H1 (cell line): ENCODE data around the gene DERL3. TPM values are rescaled to one million over a fixed set of nuclear protein-coding genes. Genes with fewer than 3 reads are reported as not detected.

ENCODE experiments used
- ASH2L ChIP-seq: fragments of 200-600, 300-600 bp; sonication (generic); IDR thresholded peaks from one replicate; pipeline ENCODE4 v1.7.1; 2017; ENCODE audit warnings: low read length
- BACH1 ChIP-seq: IDR thresholded peaks from 2 replicates; pipeline ENCODE4 v1.6.1; 2012; ENCODE audit warnings: low read length, improper control_type of control experiment
- CBX5 ChIP-seq: fragments of 300-800, 300-1000 bp; sonication (generic); IDR thresholded peaks from 2 replicates; pipeline ENCODE4 v1.7.1; 2016; ENCODE audit warnings: antibody characterized with exemption, low read length, low read depth
- E2F6 ChIP-seq: IDR thresholded peaks from 2 replicates; pipeline ENCODE4 v1.6.1; 2012; ENCODE audit warnings: inconsistent platforms
- EGR1 ChIP-seq: IDR thresholded peaks from 2 replicates; pipeline ENCODE4 v1.6.1; 2011; ENCODE audit warnings: low read depth, low read length, borderline replicate concordance
- HDAC2 ChIP-seq, 2 experiments: fragments of 300-600 bp in 1 of 2; sonication (generic) in 1 of 2; IDR thresholded peaks; 2 replicates each; pipeline ENCODE4 v1.6.1; 2011 to 2012; ENCODE audit warnings: low read depth in 2 of 2, low read length in 2 of 2, mild to moderate bottlenecking in 2 of 2, moderate library complexity in 2 of 2, borderline replicate concordance in 1 of 2, inconsistent platforms in 1 of 2
- HDAC6 ChIP-seq: IDR thresholded peaks from one replicate; pipeline ENCODE4 v1.7.1; 2012; ENCODE audit warnings: low read depth, mild to moderate bottlenecking, inconsistent platforms, low read length, moderate library complexity
- KDM1A ChIP-seq: fragments of 200-600, 300-600 bp; sonication (generic); IDR thresholded peaks from 2 replicates; pipeline ENCODE4 v1.7.1; 2016; ENCODE audit warnings: mild to moderate bottlenecking, low read length, borderline replicate concordance
- KDM4A ChIP-seq: IDR thresholded peaks from one replicate; pipeline ENCODE4 v1.7.1; 2012; ENCODE audit warnings: low read depth, mild to moderate bottlenecking, moderate library complexity, low read length, inconsistent platforms; ENCODE audit not compliant: severe bottlenecking
- MAX ChIP-seq: IDR thresholded peaks from 2 replicates; pipeline ENCODE4 v1.6.1; 2012; ENCODE audit warnings: inconsistent platforms
- NANOG ChIP-seq: IDR thresholded peaks from 2 replicates; pipeline ENCODE4 v1.6.1; 2011; ENCODE audit warnings: low read length, low read depth, mild to moderate bottlenecking, inconsistent platforms; ENCODE audit not compliant: insufficient read depth, poor library complexity, severe bottlenecking
- PHF8 ChIP-seq: fragments of 200-600 bp; sonication (generic); conservative IDR thresholded peaks from 2 replicates; pipeline ENCODE4 v1.7.1; 2012; ENCODE audit warnings: low read depth, mild to moderate bottlenecking, inconsistent platforms, low read length, moderate library complexity
- POU5F1 ChIP-seq: IDR thresholded peaks from 2 replicates; pipeline ENCODE4 v1.6.1; 2011; ENCODE audit warnings: low read depth, mild to moderate bottlenecking, low read length, moderate library complexity
- RFX5 ChIP-seq: IDR thresholded peaks from 2 replicates; pipeline ENCODE4 v1.6.1; 2011; ENCODE audit warnings: low read depth, low read length, improper control_type of control experiment, borderline replicate concordance
- RNF2 ChIP-seq: fragments of 200-900, 300-1000 bp; sonication (generic); IDR thresholded peaks from 2 replicates; pipeline ENCODE4 v1.7.1; 2016; ENCODE audit warnings: borderline replicate concordance, low read depth, mild to moderate bottlenecking, antibody characterized with exemption, low read length; ENCODE audit not compliant: poor library complexity, severe bottlenecking; ENCODE audit errors: missing control alignments
- SIN3A ChIP-seq, 2 experiments: IDR thresholded peaks in 1 of 2; conservative IDR thresholded peaks in 1 of 2; 2 replicates each; pipeline ENCODE4 v1.6.1; 2011 to 2012; ENCODE audit warnings: low read length in 2 of 2, improper control_type of control experiment in 1 of 2, low read depth in 1 of 2, mild to moderate bottlenecking in 1 of 2
- SUZ12 ChIP-seq: fragments of 200-600 bp; sonication (generic); IDR thresholded peaks from 2 replicates; pipeline ENCODE4 v1.6.1; 2012; ENCODE audit warnings: mild to moderate bottlenecking, inconsistent platforms, low read length, moderate library complexity, mixed read lengths
- TBP ChIP-seq: IDR thresholded peaks from 2 replicates; pipeline ENCODE4 v1.6.1; 2011; ENCODE audit warnings: low read depth, low read length, improper control_type of control experiment
- TCF12 ChIP-seq: IDR thresholded peaks from 2 replicates; pipeline ENCODE4 v1.6.1; 2011; ENCODE audit warnings: low read depth, mild to moderate bottlenecking, low read length
- TEAD4 ChIP-seq: IDR thresholded peaks from 2 replicates; pipeline ENCODE4 v1.6.1; 2012; ENCODE audit warnings: low read depth, low read length, inconsistent platforms, mixed read lengths
- YY1 ChIP-seq: IDR thresholded peaks from 2 replicates; pipeline ENCODE4 v1.6.1; 2011; ENCODE audit warnings: low read depth, mild to moderate bottlenecking, low read length
- ZNF274 ChIP-seq: IDR thresholded peaks from 2 replicates; pipeline ENCODE4 v1.7.0; 2012; ENCODE audit warnings: low read length, borderline replicate concordance; ENCODE audit errors: extremely low read depth
- polyA plus RNA-seq, 7 experiments: library from polyadenylated mRNA; depleted of rRNA in 3 of 7; stranded (reverse) in 5 of 7; unstranded in 2 of 7; fragments of >200 nt in 5 of 7; fragments of 200-250 nt in 2 of 7; gene quantifications; 1 replicate in 5 of 7; 2 replicates in 1 of 7; 4 replicates in 1 of 7; pipeline versions ENCODE4 v1.2.1 to v1.2.3, GENCODE V29; 2011 to 2013; ENCODE audit warnings: missing spikeins in 2 of 7, mixed read lengths in 2 of 7
- total RNA-seq: library from RNA; stranded (reverse); fragmentation: NEBNext Ultra II Directional; extraction: Animal tissue kit (Norgen Biotek cat#: 25700); gene quantifications from 2 replicates; pipeline ENCODE4 v1.2.1, GENCODE V29; 2021

DERL3 gene
- total and polyA plus RNA-seq, 2 of the 8 experiments (the other 6 are each of a cell fraction or from before 2014, with no cell fraction given): 8.7 to 19.5 TPM

DNA sequence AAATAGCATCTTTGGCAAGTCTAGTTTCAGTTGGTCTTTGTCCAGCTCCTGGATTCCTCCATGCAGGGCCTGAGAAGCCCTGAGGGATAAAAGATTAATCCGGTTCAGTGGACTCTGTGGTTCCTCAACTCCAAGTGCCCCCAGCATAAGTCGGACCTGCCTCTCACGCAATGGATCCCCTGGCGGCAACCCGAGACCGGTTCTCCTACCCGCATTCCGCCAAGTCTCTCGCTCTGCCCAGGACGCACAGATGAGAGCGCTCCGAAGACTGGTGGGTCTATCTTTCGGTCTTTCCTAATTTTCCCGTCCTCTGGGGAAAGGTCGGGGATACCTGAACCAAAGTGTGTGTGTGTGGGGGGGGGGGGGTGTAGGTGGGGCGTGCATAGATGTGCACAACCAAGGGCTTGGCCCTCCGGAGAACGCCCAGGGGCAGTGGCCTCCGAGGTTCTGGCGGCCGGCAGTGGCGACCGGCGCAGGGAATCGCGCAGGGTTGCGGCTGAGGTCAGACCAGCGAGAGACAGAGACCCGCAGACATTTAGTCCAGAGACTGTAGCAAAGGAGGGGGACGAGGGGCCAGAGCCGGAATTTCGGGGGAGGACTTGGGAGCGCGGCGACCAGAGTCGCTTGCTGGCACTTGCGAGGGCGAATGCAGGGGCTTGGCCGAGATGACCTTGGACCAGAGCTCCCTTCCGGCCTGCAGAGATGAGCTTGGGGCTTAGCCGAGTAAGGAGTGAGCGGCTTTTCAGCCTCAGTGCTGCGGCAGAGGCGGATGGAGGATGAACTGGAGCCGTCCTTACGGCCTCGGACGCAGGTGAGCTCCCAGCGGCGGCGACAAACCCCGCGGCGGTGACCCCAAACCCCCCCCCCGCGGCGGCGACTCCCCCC is 18.2 kb upstream of the DERL3 start (continued):
- TF ChIP-seq SUZ12 (no peak; the same call in 1 of the 2 replicates), POU5F1 (no peak), YY1 (0 out of 2 replicates have a peak, but pooled peaks have one; percentile 19), MAX (no peak), EGR1 (no peak), TEAD4 (no peak), PHF8 (peak; percentile 21), RFX5 (no peak), ASH2L (peak; percentile 46), ZNF274 (no peak), RNF2 (no peak), KDM1A (no peak), SIN3A (conservative IDR thresholded peaks at IDR 0.05 in 1 of 2, IDR thresholded peaks at IDR 0.05 in 1 of 2; ENCODE audit: low read depth in 1 of 2, low read length in 2 of 2) (no peak), HDAC2 (IDR thresholded peaks at IDR 0.05; ENCODE audit: borderline replicate concordance in 1 of 2, low read depth in 2 of 2, low read length in 2 of 2) (no peak; a peak in 1 of 4 replicates), NANOG (no peak), HDAC6 (no peak), E2F6 (no peak), TBP (peak; percentile 25), CBX5 (no peak), KDM4A (peak; percentile 46), BACH1 (no peak), TCF12 (no peak)
